WTC11 (cell line): Measurements from ENCODE around the gene ARHGEF28. TPM values are rescaled to one million over a fixed set of nuclear protein-coding genes. Genes with fewer than 3 reads are reported as not detected.

Experiments used
- ATAC-seq: fragments of 200-7000 bp; cut with Tn5 transposase; 2 replicates; pipeline ENCODE4 v1.10.0; 2021; ENCODE audit warnings: mild to moderate bottlenecking, moderate library complexity
- CTCF ChIA-PET: fragments of 300-600 bp; sonication (Branson Sonifier 250); formaldehyde crosslinking; loops from one replicate; lab custom pipeline; 2021; ENCODE audit warnings: antibody characterized with exemption; lab: Charles Lee
- POLR2A ChIA-PET: fragments of 350-600 bp; sonication (Branson Sonifier 250); formaldehyde crosslinking; loops from one replicate; lab custom pipeline; 2021; ENCODE audit warnings: antibody characterized with exemption; lab: Charles Lee
- DNase-seq: peaks from one replicate; pipeline ENCODE4 v3.0.0; 2021; ENCODE audit warnings: low spot score
- H3K27ac Mint-ChIP-seq: 2 replicates; pipeline ENCODE4 v1.8.0; 2021; ENCODE audit warnings: mixed read lengths
- H3K27me3 Mint-ChIP-seq: 2 replicates; pipeline ENCODE4 v1.8.0; 2021; ENCODE audit warnings: low read depth, mild to moderate bottlenecking, moderate library complexity, mixed read lengths
- H3K36me3 Mint-ChIP-seq: 2 replicates; pipeline ENCODE4 v1.8.0; 2021; ENCODE audit warnings: mixed read lengths
- H3K4me1 Mint-ChIP-seq: 2 replicates; pipeline ENCODE4 v1.8.0; 2022; ENCODE audit warnings: mixed read lengths
- H3K4me3 Mint-ChIP-seq: 2 replicates; pipeline ENCODE4 v1.8.0; 2021; ENCODE audit warnings: mild to moderate bottlenecking, moderate library complexity, mixed read lengths
- H3K9me3 Mint-ChIP-seq: 2 replicates; pipeline ENCODE4 v1.8.0; 2021; ENCODE audit warnings: mixed read lengths
- ARID4B ChIP-seq: sonication (generic); formaldehyde crosslinking; IDR thresholded peaks from 2 replicates; pipeline ENCODE4 v1.8.0; 2023; ENCODE audit warnings: missing genetic modification reagents, mild to moderate bottlenecking, borderline replicate concordance
- CBFB ChIP-seq: sonication (generic); formaldehyde crosslinking; IDR thresholded peaks from 2 replicates; pipeline ENCODE4 v1.8.1; 2022; ENCODE audit warnings: mild to moderate bottlenecking, low read depth, missing genetic modification reagents
- E2F1 ChIP-seq: sonication (generic); formaldehyde crosslinking; IDR thresholded peaks from 2 replicates; pipeline ENCODE4 v1.8.0; 2022; ENCODE audit warnings: mild to moderate bottlenecking, missing genetic modification reagents
- E2F4 ChIP-seq: sonication (generic); formaldehyde crosslinking; IDR thresholded peaks from 2 replicates; pipeline ENCODE4 v1.8.1; 2022; ENCODE audit warnings: low read depth, mild to moderate bottlenecking, moderate library complexity, missing genetic modification reagents, borderline replicate concordance
- FOXP4 ChIP-seq: sonication (generic); formaldehyde crosslinking; IDR thresholded peaks from 2 replicates; pipeline ENCODE4 v1.8.0; 2022; ENCODE audit warnings: mild to moderate bottlenecking, missing genetic modification reagents
- GTF2I ChIP-seq: fragments of 250-450 bp; sonication (Bioruptor Pico); conservative IDR thresholded peaks from 2 replicates; pipeline ENCODE4 v1.4.0; 2021; ENCODE audit warnings: mild to moderate bottlenecking
- JAZF1 ChIP-seq: fragments of 250-450 bp; sonication (Bioruptor Pico); IDR thresholded peaks from 2 replicates; pipeline ENCODE4 v1.9.0; 2021; ENCODE audit warnings: moderate library complexity, mild to moderate bottlenecking, inconsistent platforms
- JUN ChIP-seq: sonication (generic); formaldehyde crosslinking; IDR thresholded peaks from 2 replicates; pipeline ENCODE4 v1.8.0; 2023; ENCODE audit warnings: mild to moderate bottlenecking, missing genetic modification reagents
- NR2C2 ChIP-seq: sonication (generic); formaldehyde crosslinking; IDR thresholded peaks from 2 replicates; pipeline ENCODE4 v1.8.0; 2022; ENCODE audit warnings: mild to moderate bottlenecking, missing genetic modification reagents
- PREB ChIP-seq: sonication (generic); formaldehyde crosslinking; IDR thresholded peaks from 2 replicates; pipeline ENCODE4 v1.8.1; 2022; ENCODE audit warnings: mild to moderate bottlenecking, missing genetic modification reagents, moderate library complexity, borderline replicate concordance
- SOX15 ChIP-seq: fragments of 250-450 bp; sonication (Bioruptor Pico); IDR thresholded peaks from 2 replicates; pipeline ENCODE4 v1.9.0; 2021; ENCODE audit warnings: mild to moderate bottlenecking
- ZNF121 ChIP-seq: sonication (generic); formaldehyde crosslinking; IDR thresholded peaks from 2 replicates; pipeline ENCODE4 v1.8.0; 2023; ENCODE audit warnings: missing genetic modification reagents
- ZNF138 ChIP-seq: sonication (generic); formaldehyde crosslinking; conservative IDR thresholded peaks from 2 replicates; pipeline ENCODE4 v1.8.1; 2022; ENCODE audit warnings: mild to moderate bottlenecking, moderate library complexity, missing genetic modification reagents
- ZNF425 ChIP-seq: fragments of 250-450 bp; sonication (Bioruptor Pico); conservative IDR thresholded peaks from 2 replicates; pipeline ENCODE4 v1.9.0; 2021; ENCODE audit warnings: mild to moderate bottlenecking
- ZNF671 ChIP-seq: fragments of 250-450 bp; sonication (Bioruptor Pico); IDR thresholded peaks from 2 replicates; pipeline ENCODE4 v1.8.0; 2021; ENCODE audit warnings: mild to moderate bottlenecking
- total RNA-seq: library from RNA; stranded (reverse); gene quantifications from 3 replicates; pipeline ENCODE4 v1.2.3, GENCODE V29; 2021

Gene ARHGEF28
- total RNA-seq, 1 experiment from 2014 or later = 0.96 TPM

- TF ChIP-seq PREB (CRISPR knock-in tag) (no peak), ZNF425 (CRISPR knock-in tag) (no peak)
Measured at GRCh38 chr5:73654171-73654811, 28.3 kb downstream of the ARHGEF28 start (continued).

GRCh38 chr5:73654819-73655318, 28.9 kb downstream of the ARHGEF28 start:
- no peak for ATAC-seq
- CTCF ChIA-PET = no interaction called here

More at GRCh38 chr5:73654819-73655318, 28.9 kb downstream of the ARHGEF28 start:
- no peaks in the 10 kb centered on the region for H3K36me3 Mint-ChIP-seq
- H3K27me3 Mint-ChIP-seq = no peaks in the 10 kb centered on the region; the same call in none of the 2 replicates
- peaks cover 8% of the 10 kb centered on the region; the same call in 1 of the 2 replicates for H3K9me3 Mint-ChIP-seq
- no peak for DNase-seq
- TF ChIP-seq PREB (CRISPR knock-in tag) (no peak), GTF2I (CRISPR knock-in tag) (no peak), ZNF671 (no peak), E2F4 (no peak), CBFB (CRISPR knock-in tag) (no peak), ARID4B (CRISPR knock-in tag) (no peak), FOXP4 (CRISPR knock-in tag) (no peak), NR2C2 (CRISPR knock-in tag) (no peak), ZNF121 (CRISPR knock-in tag) (no peak), SOX15 (CRISPR knock-in tag) (no peak), E2F1 (CRISPR knock-in tag) (no peak), JUN (CRISPR knock-in tag) (no peak), ZNF138 (CRISPR knock-in tag) (no peak), JAZF1 (CRISPR knock-in tag) (no peak)
- H3K4me3 Mint-ChIP-seq = no peak overlapping the region
- POLR2A ChIA-PET = no interaction called here
- H3K27ac Mint-ChIP-seq = no peak overlapping the region
- H3K4me1 Mint-ChIP-seq = peaks cover 3% of the 10 kb centered on the region; the same call in 1 of the 2 replicates
